ENCODE measurements around the gene PSG5. TPM values are rescaled to one million over a fixed set of nuclear protein-coding genes. Genes with fewer than 3 reads are reported as not detected.
"Not testable (repeated sequence)": the region's sequence is repeated elsewhere in the genome, so short reads cannot be mapped to it uniquely, and the experiment has no call there.

PSG5 gene
- total RNA-seq, 1 donor from 2014 or later: not detected

- ATAC-seq (ENCODE audit: poor library complexity); intact Hi-C loops (cut with DNase I); DNase-seq: not testable (repeated sequence)
Observed at GRCh38 chr19:43120433-43121026, 65.8 kb downstream of the PSG5 start.

- intact Hi-C loops (cut with DNase I); DNase-seq; ATAC-seq (ENCODE audit: poor library complexity): not testable (repeated sequence)
Observed at GRCh38 chr19:43119526-43119925, 66.8 kb downstream of the PSG5 start.

Other genes with a start within 250 kb of the PSG5 start
- gene PSG7, start 249.3 kb downstream of the PSG5 start, total RNA-seq: not detected
- not detected for gene PSG11, start 160.1 kb downstream of the PSG5 start, total RNA-seq
- gene PSG2, start 103.8 kb downstream of the PSG5 start, total RNA-seq: not detected
- gene PSG4, start 19.1 kb upstream of the PSG5 start, total RNA-seq: not detected
- not detected for gene PSG9, start 83.0 kb upstream of the PSG5 start, total RNA-seq
- gene CD177, start 167.2 kb upstream of the PSG5 start, total RNA-seq: 0.32 TPM
- gene TEX101, start 228.4 kb upstream of the PSG5 start, total RNA-seq: not detected

Data from Right ventricle myocardium superior (tissue), 1 donor.